Adrenal gland (tissue), 12 donors: ENCODE results near the gene LEUTX. TPM values are rescaled to one million over a fixed set of nuclear protein-coding genes. Genes with fewer than 3 reads are reported as not detected.

Experiments used
- DNase-seq, 7 donors: peaks; one replicate each; pipeline ENCODE4 v3.0.0-alpha.2; 2019 to 2020
- H3K27ac ChIP-seq, 5 donors: fragments of 200-600 bp; sonication (generic) in 4 of 5; 1 replicate in 3 of 5; 2 replicates in 2 of 5; pipeline versions ENCODE4 v1.5.1 to v1.8.0; 2016 to 2020; ENCODE audit warnings: mild to moderate bottlenecking in 1 of 5
- H3K27me3 ChIP-seq: fragments of 200-600 bp; 2 replicates; pipeline ENCODE4 v1.8.0; 2021
- H3K36me3 ChIP-seq, 2 donors: fragments of 200-600 bp; replicated peaks in 1 of 2; 1 replicate in 1 of 2; 2 replicates in 1 of 2; pipeline versions ENCODE4 v1.5.1 to v1.8.0; 2018 to 2022
- H3K4me1 ChIP-seq, 2 donors: fragments of 200-600 bp; replicated peaks in 1 of 2; 1 replicate in 1 of 2; 2 replicates in 1 of 2; pipeline versions ENCODE4 v1.5.1 to v1.8.0; 2018 to 2021
- H3K4me3 ChIP-seq, 4 donors: fragments of 200-600 bp; sonication (generic) in 3 of 4; one replicate each; pipeline ENCODE4 v1.5.1; 2016 to 2018
- H3K9me3 ChIP-seq, 3 donors: fragments of 200-600 bp; sonication (generic) in 1 of 3; replicated peaks in 1 of 3; 1 replicate in 2 of 3; 2 replicates in 1 of 3; pipeline versions ENCODE4 v1.5.1 to v1.8.0; 2016 to 2021
- POLR2A ChIP-seq, 2 donors: fragments of 450-650 bp; IDR thresholded peaks; one replicate each; pipeline ENCODE4 v1.6.1; 2017; ENCODE audit warnings: antibody characterized with exemption in 2 of 2, mild to moderate bottlenecking in 2 of 2, moderate library complexity in 1 of 2
- WGBS, 4 donors: extraction: QIAGEN DNeasy Blood & Tissue Kit in 2 of 4; methylation state at CpG; one replicate each; pipeline versions ENCODE4 v1.1.5 to v1.1.7; 2013 to 2017; 5-methylcytosine and 5-hydroxymethylcytosine counted together
- intact Hi-C, 2 donors: fragments of 100-400 bp; cut with DNase I; formaldehyde crosslinking; loops; one replicate each; pipeline versions ENCODE4 v1.14.1 to v1.15.0; 2022 to 2023
- polyA plus RNA-seq, 3 donors: library from polyadenylated mRNA; stranded (reverse); fragments of 200-250 nt in 2 of 3; fragments of 350-450 nt in 1 of 3; fragmentation: Illumina TruSeq in 1 of 3; extraction: RNeasy Lipid Tissue Mini Kit (QIAGEN cat#74804) in 1 of 3; gene quantifications; one replicate each; pipeline ENCODE4 v1.2.3, GENCODE V29; 2013 to 2014
- total RNA-seq, 9 donors: library from RNA; depleted of rRNA in 4 of 9; stranded (reverse); fragments of >200 nt in 4 of 9; fragments of 120-200 nt in 1 of 9; fragmentation: NEBNext Ultra II Directional in 1 of 9; extraction: Animal tissue kit (Norgen Biotek cat#: 25700) in 1 of 9; gene quantifications; one replicate each; pipeline versions ENCODE4 v1.1.0 to v1.2.4, GENCODE V29; 2013 to 2023
- TF ChIP-seq, protein P1 (sequence below), 6 experiments: fragments of 450-650 bp in 4 of 6; fragments of 200-600 bp in 2 of 6; sonication (generic) in 1 of 6; IDR thresholded peaks; 1 replicate in 5 of 6; 2 replicates in 1 of 6; pipeline versions ENCODE4 v1.5.1 to v1.8.0; 2016 to 2021; ENCODE audit warnings: antibody characterized with exemption in 6 of 6, mild to moderate bottlenecking in 2 of 6, moderate library complexity in 1 of 6
- donor health status: healthy with polysubstance abuse.
- donor health status: Bipolar disorder and iron deficiency.
- donor health status: DM: yes; HTN: yes; CAD: no.
- donor health status: DM: no; HTN: no; CAD: no.
- donor health status: DM: no; HTN: no; CAD: no.
- donor health status: DM: yes; HTN: yes; CAD: no.

Gene LEUTX
- total and polyA plus RNA-seq, 12 donors = not detected

DNA sequence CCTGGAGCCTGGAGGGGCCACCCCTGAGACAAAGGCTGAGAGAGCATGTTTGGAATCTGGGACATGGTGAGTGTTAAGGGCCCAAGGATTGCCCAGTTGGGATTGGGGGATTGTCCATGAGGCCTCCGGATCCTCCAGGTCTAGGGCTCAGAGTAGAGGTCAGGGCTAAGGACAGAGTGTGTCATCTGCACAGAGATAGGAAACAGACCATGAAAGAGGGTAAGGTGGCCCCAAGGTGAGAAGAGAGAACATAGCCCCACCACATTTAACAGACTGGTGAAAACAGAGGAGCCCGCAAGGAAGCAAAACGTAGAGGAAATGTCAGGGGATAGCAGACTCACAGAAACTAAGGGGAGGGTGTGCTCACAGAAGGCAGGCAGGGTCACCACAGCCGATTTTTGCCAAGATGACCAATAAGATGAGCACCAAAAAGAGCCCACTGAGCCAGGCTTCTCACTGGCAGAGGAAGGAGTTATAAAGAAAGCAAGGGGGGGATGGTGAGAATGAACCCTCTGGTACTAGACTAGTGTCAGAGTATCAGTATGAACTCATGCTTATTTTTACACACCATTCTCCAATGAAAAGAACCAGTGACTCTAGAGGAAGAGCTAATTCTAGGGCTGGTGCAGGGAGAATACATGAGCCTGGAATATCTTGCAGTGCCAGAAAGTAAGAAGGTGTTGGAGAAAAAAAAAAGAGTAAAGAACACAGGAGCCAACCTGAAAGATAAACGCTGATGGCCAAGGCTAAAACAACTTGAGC lies 37.8 kb downstream of the LEUTX start:
- H3K36me3 ChIP-seq = no peaks in the 10 kb centered on the region
- TF ChIP-seq, protein P1, sequence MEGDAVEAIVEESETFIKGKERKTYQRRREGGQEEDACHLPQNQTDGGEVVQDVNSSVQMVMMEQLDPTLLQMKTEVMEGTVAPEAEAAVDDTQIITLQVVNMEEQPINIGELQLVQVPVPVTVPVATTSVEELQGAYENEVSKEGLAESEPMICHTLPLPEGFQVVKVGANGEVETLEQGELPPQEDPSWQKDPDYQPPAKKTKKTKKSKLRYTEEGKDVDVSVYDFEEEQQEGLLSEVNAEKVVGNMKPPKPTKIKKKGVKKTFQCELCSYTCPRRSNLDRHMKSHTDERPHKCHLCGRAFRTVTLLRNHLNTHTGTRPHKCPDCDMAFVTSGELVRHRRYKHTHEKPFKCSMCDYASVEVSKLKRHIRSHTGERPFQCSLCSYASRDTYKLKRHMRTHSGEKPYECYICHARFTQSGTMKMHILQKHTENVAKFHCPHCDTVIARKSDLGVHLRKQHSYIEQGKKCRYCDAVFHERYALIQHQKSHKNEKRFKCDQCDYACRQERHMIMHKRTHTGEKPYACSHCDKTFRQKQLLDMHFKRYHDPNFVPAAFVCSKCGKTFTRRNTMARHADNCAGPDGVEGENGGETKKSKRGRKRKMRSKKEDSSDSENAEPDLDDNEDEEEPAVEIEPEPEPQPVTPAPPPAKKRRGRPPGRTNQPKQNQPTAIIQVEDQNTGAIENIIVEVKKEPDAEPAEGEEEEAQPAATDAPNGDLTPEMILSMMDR (IDR thresholded peaks at IDR 0.05) = no peak
- no peak for TF ChIP-seq POLR2A (IDR thresholded peaks at IDR 0.05)
- H3K27ac ChIP-seq = no peak overlapping the region
- intact Hi-C loops = no loop called here
- no peak overlapping the region for H3K4me3 ChIP-seq
- H3K4me1 ChIP-seq = no peaks in the 10 kb centered on the region
- no peak for DNase-seq
- H3K9me3 ChIP-seq = no peaks in the 10 kb centered on the region
- 70 to 83% (median 76%) methylated on average over 5 of the region's 5 CpGs for WGBS, 4 donors
- no peaks in the 10 kb centered on the region for H3K27me3 ChIP-seq

DNA sequence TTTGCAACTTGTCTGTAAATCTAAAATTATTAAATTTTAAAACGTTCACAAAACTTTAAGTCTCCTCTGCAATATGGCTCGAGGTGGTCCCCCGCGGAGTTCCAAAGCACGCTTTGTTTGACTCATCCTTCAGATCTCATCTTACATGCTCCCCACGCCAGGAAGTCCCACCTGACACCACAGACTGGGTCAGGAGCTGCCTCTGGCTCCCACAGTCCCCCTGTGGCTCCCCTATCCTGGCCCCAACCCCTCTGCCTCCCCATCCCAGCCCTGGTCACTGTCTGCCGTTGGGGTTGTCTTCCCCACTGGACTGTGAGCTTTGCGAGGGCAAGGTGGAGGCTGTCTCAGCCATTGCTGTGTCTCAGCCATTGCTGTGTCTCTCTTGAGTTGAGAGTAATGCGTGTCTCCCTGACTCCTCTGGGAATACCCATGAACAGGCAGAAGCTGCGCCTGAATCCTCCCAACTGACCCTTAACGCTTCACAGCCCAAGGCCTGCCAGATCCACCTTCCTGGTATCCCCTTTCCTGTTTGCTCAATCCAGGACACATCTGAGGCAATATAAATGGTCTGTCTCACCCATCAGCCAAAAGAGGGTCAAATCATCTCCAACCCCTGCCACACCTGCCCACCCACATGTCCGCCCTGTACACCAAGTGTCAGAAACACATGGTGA lies 39.4 kb downstream of the LEUTX start:
- 90 to 95% (median 94%) methylated on average over 12 of the region's 12 CpGs for WGBS, 4 donors
- intact Hi-C loops = no loop called here
- Histone ChIP-seq H3K4me3 (no peak overlapping the region), H3K4me1 (no peaks in the 10 kb centered on the region), H3K27ac (no peak overlapping the region), H3K27me3 (no peaks in the 10 kb centered on the region), H3K36me3 (no peaks in the 10 kb centered on the region), H3K9me3 (no peaks in the 10 kb centered on the region)
- TF ChIP-seq POLR2A (IDR thresholded peaks at IDR 0.05) = no peak
- TF ChIP-seq, protein P1 (IDR thresholded peaks at IDR 0.05) = no peak
- DNase-seq = no peak

DNA sequence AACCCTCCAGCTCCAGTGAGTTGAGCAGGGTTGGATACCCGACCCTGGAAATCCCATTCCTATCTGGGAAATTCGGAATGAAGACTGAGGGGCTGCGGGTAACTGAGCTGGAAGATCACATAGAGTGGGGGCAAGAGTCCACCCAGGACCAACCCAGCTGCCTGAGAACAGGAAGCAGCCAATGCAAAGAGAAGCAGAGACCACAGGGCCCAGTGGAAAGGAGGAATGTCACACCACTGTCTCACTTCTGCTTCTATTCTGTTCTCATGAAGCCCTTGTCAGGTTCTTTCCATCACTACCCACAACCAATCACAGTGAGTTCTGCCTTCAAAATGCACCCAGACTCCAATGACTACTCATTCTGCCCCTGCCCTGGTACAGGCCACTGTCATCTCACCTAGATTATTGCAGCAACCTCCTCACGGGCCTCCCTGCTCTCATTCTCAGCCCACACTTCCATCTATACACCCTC lies 40.0 kb downstream of the LEUTX start:
- Histone ChIP-seq H3K27me3 (no peaks in the 10 kb centered on the region), H3K27ac (no peak overlapping the region), H3K9me3 (no peaks in the 10 kb centered on the region), H3K4me1 (peaks cover 2% of the 10 kb centered on the region in 2 donors), H3K36me3 (no peaks in the 10 kb centered on the region), H3K4me3 (no peak overlapping the region)
- DNase-seq = no peak
- no peak for TF ChIP-seq POLR2A (IDR thresholded peaks at IDR 0.05)
- TF ChIP-seq, protein P1 (IDR thresholded peaks at IDR 0.05) = no peak
- intact Hi-C loops = no loop called here
- WGBS, 4 donors = 90 to 94% (median 93%) methylated on average over 3 to 4 of the region's 4 CpGs

DNA sequence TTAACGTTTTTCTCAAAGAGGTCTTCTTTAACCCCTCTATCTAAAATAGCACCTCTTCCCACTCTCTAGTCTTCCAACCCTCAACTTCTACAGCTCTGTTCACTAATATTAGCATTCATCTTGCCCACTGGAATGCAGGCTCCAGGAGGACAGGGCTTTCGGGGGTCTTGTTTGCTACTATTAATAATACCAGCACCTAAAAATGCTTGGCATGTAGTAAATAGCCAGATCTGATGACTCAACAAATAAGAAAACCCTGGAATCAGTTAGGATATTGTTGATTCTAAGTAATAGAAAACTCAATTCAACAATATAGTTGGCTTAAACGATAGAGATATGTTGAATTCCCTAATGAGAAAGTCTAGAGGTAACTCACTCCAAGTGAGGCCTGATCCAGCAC lies 41.1 kb downstream of the LEUTX start:
- intact Hi-C loops = no loop called here
- Histone ChIP-seq H3K9me3 (no peaks in the 10 kb centered on the region), H3K27ac (no peak overlapping the region), H3K4me1 (peaks cover 3 to 6% of the 10 kb centered on the region in 2 donors), H3K27me3 (no peaks in the 10 kb centered on the region), H3K36me3 (no peaks in the 10 kb centered on the region), H3K4me3 (no peak overlapping the region)
- WGBS, 4 donors = 86 to 92% (median 88%) methylated on average over 3 of the region's 3 CpGs
- DNase-seq = no peak
- no peak for TF ChIP-seq POLR2A (IDR thresholded peaks at IDR 0.05)
- TF ChIP-seq, protein P1 (IDR thresholded peaks at IDR 0.05) = no peak
